ENCODE measurements around the gene SFXN3.

SFXN3 gene

DNA sequence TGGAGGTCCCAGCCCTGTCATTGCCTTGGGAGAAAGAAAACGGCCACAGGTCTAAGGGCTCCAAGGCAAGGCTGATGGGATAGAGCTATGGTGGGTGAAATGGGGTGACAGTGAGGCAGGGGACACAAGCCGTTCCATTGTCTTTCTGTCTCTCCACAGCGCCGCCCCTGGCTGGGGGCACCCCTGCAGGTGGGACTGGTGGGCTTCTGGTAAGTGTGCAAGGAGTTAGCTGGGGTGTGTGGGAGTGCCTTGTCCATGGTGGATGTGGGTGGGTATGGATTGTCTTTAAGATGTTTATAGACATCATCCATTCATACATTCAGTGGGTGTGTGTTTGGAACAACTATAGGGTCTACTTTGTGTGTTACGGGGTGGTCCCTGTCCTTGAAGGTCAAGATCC lies 7.5 kb downstream of the SFXN3 start:
- no peak for DNase-seq

DNA sequence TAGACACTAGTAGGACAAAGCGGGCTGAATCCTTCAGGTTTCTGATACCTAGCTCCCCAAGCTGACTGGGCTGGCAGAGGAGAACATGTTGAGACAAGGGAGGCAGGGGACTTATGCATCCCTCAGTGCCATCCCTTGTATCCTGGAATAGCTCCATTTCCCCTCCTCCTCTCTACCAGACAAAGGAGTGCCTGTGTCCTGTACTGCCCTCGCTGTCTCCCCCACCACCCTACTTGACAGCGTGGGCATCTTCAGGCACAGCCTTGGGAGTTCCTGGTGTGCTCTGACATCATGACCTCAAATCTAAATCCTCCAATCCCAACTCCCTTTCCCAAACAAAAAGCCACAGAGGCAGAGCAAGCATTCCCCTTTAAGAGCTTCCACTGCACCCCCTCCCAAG lies 9.0 kb downstream of the SFXN3 start:
- DNase-seq: no peak

DNA sequence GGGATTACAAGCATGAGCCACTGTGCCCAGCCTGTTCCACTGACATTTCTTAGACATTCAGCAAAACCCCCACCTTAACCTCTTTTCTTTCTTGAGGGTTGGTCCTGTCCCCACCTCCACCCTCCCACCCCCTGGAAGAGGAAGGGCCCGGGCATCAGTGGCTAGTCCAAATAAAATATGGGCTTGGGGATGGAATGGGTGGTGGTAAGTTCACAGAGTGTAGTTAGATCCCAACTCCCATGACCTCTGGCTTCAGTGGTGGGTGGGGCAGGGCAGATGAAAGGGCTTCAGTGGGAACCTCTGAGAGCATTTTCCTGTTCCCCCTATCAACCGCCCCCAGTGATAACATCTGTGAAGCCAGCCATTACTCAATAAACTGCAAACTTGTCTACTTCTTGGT lies 9.8 kb downstream of the SFXN3 start:
- no peak for DNase-seq

DNA sequence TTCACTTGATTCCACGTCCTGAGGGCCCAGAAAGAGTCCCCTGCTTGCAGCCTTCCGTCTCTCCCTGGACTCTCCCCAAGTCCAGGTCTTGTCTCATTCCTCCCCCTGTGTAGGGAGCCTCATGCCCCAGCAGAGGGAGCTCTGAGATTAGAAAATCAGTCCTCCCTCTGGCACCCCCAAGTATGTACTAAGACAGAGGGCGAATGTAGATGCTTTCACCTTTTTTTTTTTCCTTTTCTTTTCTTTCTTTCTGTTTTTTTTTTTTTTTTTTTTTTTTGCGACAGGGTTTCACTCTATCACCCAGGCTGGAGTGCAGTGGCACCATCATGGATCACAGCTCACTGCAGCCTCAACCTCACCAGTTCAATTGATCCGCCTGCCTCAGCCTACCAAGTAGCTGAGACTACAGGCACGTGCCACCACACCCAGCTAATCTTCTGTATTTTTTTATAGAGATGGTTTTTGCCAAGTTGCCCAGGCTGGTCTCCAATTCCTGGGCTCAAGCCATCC lies 10.3 kb downstream of the SFXN3 start:
- peak; percentile 83 for DNase-seq

DNA sequence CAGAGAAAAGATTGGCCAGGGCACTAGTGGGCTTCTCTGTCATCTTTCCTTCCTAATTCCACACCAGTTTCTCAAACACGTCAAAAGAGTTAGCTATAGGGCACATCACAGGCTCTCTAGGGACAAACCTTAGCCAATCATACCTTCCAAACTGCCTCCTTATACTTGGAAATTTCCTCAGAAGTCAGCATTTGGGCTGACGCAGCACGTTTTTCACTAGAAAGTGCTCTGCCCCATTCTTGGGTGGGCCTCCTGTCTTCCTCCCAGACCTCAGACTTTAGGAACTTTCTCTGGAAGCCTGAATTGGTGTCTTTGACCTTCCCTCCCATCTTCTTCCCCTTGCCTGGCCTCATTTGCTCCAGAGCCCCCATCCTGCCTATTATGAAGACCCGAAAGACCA lies 11.1 kb downstream of the SFXN3 start:
- DNase-seq: no peak

DNA sequence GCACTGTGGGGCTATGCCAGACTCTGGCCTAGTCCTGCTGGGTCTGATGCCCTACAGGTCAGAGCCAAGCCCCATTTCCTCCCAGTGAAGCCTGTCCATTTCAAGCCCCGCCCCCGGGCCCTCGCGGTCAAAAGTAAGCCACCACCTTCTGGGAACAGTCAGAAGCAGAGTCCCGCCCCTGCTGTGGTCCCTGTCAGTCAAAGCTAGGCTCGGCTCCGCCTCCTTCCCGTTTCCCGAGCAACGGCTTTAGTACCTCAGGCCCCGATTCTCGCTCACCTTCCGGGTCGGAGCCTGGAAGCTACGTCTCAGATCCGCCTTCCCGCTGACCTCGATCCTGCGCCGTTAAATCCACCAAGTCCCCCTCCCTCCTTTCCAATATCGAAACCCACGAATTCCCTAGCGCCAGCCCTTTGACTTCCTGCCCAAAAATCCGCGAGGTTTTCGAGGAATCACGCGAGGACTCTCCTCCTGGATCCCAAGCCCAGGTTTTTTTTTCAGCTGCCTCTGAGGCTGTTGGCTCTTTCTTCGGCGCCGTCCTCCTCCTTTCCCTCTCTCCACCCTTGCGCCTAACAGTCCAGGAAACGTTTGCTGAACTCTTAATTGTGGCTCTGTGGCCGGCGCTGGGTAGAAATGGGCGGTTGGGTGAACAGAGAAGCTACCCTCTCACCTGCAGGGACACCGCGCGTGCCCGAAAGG lies 11.8 kb downstream of the SFXN3 start:
- DNase-seq: peak; percentile 93

DNA sequence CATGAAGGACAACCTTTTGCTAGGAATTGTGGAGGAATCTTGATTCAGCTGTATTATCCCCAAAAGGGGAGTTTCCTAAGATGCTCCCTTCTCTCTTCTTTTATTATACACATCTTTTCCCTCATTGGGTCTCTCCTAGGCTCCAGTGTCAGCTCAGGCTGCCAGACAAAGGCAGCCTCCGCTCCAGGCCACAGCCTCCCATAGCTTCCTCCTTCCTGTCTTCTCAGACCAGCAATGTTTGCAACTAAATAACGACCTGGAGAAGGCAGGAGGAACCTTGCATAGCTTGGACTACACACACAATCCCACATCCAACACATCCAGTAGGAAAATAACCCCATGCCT lies 12.3 kb downstream of the SFXN3 start:
- no peak for DNase-seq

DNA sequence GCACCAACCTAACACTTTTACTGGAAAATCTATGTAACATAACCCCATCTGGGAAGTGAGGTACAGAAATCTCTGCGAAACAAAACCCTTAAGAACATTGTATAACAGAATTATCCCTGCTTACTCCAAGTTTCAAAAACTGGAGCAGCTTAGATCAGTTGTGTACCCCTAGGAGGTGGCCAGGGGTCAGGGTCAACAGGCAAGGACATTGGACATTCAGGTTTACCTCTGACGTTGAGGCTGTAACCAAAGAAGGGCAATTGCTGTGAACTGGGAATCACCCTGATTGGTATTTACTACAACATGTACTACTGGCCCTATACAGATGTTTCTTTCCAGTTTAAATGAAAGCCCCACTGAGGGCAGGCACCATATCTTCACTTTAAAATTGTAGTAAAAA lies 13.1 kb downstream of the SFXN3 start:
- DNase-seq: no peak

DNA sequence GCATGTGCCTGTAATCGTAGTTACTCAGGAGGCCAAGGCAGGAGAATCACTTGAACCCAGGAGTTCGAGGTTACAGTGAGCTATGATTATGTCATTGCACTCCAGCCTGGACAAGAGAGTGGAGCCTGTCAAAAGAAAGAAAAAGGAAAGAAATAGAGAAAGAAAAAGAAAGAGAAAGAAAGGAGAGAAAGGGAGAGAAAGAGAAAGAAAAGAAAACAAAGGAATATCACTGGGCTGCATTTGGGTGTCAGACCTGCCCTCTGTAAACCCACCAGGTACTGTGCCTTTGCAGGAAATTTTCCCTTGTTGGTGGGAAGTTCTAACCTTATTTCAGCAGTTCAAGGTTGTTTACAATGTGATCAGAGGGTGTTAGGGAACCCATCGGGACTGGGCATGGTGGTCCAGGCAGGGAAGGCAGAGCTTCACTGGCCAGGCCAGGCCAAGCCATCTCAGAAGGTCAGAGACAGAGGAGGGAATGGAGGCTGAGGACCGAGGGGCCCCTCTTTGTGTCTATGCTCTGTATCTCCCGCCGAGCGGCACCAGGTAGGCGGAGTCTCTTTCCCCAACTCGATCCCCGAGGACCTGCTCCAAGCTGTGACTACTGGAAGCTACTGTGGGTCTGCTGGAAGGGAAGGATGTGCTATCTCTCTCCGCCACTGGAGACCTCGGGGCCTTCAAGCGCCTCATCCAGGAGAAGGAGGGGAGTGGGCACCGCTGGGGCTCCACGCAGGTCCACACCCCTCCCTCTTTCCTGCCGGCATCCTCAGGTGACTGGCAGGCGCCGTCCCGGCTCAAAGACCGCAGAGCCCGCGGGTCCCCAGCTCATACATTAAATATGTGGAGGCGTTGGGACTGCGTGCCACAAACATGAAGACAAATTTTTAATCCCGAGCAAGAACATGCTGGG lies 15.6 kb downstream of the SFXN3 start:
- peak; percentile 48 for DNase-seq

DNA sequence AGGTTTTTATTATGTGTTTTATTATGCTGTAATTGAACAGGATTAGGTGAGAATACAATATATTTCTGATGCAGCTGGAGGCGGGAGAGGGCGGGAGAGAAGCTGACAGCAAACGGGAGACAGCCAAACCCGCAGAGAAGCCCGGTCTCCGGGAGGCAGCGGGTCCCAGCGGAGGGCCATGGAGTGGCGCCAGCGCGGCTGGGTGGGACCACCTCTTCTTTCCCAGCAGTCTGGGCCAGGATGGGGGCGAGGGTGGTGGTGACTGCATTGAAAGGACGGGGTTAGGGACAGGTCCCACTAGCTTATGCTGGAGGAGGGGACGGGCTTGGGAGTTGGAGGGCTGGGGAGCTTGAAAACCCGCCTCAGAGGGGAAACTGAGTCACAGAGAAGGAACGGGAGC lies 16.2 kb downstream of the SFXN3 start:
- no peak for DNase-seq

DNA sequence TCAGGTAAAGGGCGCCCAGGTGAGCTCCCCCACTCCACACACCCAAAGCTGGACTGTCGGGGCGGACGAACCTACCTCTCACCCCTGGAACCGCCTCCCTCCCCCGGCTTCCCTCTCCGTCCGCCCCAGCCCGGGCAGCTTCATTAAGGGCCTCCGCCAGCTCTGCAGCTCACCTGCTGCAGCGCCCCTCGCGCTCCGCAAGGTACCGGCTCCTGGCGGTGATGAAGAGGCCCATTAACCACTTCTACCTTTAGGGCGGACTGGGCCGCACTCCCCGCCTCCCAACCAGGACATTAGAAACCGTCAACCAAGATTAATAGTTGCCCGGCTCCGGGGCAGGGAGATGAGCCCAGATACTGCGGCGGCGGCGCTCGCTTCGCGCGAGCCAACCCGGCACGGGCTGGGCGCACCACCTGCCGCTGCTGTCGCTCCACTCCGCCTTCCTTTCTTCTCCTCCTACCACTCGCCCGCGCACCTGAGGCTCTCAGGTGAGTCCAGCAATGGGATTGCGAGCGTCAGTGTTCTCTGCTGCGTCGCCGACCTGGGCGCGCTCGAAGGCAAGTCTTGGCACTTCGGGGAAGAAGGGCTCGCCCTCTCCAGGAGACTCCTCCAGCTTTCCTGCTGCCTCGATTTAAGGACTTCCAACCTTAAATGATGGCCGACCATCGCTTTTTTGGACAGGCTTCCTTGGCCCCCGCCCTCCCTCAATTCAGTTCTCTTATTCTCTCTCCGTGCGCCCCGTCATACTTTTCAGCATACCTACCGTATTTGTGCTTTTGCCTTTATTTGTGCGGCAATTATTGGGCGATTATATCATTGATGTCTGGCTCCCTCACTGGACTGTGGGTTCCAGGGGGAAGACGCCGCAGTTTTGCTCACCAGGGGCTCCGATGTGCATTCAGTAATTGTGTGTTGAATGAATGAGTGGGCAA lies 17.2 kb downstream of the SFXN3 start:
- no peak for DNase-seq

DNA sequence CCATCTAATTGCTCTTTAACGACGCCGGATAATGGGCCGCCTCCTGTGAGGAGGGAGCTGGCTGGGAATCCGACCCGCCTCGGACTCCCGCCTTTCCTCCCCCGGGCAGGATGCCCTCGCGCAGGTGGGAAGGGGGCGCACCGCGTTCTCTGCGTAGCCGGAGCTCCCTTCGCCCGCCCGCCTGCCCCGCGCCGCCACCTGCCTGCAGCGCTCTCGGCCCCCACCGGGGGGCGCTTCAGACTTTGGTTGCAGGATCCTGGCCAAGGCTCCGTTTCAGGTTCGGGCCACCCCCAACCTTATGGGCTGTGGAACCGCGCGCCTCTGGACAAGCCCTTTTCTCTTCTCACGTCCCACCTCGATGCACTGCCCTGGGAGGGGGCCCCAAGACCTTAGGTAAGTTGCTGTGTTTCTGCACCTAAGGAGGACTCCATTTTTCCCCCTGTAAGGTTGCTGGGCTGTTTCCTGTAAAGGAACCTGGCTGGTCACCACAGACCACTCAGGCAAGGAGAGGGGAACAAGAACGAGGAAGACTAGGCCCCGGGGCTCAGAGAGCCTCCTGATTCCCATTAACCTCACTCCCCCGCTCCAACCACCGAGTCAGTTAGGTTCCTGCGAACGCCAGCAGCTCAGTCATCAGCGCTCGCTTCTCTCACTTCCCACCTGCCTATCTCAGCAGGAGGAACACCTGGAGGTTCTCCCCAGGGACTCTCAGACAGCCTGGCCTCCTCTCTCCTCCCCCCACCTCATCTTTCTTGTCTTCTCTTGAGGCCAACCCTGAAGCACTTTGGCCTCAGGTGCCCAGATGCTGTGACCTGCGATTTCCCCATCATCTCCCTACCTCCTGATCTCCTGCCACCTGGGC lies 19.4 kb downstream of the SFXN3 start:
- peak; percentile 52 for DNase-seq

DNA sequence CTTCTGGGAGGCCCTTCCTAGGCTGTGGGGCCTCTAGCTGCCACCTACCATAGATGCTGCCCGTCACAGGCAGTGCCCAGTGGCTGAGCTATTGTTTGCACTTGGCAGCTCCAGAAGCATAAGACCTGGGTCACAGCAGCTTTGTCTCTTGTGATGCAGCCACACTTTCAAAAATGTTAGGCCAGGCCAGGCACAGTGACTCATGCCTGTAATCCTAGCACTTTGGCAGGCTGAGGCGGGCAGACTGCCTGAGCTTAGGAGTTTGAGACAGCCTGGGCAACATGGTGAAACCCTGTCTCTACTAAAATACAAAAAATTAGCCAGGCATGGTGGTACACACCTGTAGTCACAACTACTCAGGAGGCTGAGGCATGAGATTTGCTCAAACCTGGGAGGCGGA lies 21.3 kb downstream of the SFXN3 start:
- peak; percentile 71 for DNase-seq

DNA sequence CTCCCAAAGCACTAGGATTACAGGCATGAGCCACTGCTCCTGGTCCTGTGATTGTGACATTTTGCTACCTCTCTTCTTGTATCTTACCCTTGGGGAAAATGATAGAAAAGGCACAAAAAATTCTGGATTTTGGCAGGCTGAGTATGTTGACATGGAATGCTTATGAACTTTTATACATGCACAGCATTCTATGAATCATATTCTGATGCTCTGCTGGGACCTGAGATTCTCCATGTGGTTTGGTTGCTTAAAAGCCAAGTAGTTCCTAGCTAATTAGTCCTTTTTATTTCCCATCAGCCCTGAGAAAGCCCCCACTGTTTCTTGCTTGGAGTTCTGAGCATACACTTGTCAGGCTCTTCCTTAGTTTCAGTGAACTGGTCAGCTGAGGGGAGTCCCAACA lies 22.5 kb downstream of the SFXN3 start:
- peak; percentile 75 for DNase-seq

DNA sequence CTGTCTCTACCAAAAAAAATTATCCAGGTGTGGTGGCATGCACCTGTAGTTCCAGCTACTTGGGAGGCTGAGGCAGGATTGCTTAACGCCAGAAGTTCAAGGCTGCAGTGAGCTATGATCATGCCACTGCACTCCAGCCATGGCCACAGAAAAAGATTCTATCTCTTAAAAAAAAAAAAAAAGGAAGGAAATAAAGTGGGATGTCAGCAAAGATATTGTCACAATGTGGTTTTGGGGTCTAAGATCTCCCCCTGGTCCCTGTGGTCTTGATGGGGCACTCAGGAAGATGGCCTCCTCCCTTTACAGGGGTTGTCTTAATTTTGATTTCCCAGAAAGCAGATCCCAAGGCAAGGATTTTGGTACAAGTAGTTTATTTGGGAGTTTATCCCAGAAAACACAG lies 23.3 kb downstream of the SFXN3 start:
- no peak for DNase-seq

DNA sequence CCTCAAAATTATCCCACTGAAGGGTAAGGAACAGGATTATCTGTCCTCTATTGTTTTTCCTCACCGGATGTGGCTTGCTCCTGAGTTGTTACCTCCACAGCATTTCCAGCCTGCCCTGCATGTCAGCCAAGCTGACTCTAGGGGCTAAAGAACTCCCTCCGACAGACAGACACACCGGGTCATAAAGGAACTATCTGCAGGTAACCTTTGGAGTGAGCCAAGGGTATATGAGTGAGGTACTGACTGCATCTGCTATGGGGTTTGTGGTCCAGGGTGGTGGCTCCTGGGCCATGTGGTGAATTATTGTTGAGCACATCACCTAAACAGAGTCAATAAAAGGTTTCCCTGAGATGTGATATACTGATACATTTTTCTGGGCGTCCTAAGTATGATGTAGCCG lies 23.8 kb downstream of the SFXN3 start:
- DNase-seq: no peak

DNA sequence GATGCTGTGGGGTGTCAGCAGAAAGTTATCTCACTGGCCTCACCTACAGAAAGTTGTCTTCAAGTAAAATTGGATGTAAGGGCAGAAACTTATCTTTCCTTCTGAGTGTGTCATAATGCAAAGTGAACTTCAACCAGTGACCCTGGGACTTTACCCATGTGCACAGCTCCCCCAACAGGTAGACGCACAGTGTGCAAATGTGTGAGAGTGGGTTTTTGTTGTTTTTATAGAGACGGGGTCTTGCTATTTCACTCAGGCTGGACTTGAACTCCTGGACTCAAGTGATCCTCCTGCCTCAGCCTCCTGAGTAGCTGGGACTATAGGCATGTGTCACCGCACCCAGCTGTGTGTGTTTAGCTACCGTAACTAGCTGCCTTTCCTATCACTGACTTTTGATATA lies 24.4 kb downstream of the SFXN3 start:
- DNase-seq: no peak

DNA sequence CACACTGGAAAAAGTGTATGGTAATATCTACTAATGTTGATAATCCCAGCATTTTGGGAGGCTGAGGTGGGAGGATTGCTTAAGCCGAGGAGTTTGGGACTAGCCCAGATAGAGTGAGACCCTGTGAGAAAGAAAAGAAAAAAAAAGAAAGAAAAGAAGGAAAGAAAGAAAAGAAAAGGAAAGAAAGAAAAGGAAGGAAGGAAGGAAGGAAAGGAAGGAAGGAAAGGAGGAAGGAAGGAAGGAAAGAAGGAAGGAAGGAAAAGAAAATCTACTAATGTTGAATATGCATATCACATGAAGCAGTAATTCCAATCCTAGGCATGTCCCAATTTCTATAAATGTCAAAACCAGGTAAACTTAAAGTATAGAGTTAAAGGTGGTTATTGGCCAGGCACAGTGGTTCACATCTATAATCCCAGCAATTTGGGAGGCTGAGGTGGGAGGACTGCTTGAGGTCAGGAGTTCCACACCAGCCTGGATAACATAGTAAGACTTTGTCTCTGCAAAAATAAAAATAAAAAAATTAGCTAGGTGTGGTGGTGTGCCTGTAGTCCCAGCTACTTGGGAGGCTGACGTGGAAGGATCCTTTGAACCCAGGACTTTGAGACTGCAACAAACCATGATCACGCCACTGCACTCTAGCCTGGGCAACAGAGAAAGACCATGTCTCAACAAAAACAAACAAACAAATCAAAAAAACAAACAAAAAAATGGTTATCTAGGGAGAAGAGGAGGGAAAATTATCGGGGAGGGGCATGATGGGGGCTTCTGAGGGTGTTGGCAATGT lies 25.5 kb downstream of the SFXN3 start:
- DNase-seq: no peak

DNA sequence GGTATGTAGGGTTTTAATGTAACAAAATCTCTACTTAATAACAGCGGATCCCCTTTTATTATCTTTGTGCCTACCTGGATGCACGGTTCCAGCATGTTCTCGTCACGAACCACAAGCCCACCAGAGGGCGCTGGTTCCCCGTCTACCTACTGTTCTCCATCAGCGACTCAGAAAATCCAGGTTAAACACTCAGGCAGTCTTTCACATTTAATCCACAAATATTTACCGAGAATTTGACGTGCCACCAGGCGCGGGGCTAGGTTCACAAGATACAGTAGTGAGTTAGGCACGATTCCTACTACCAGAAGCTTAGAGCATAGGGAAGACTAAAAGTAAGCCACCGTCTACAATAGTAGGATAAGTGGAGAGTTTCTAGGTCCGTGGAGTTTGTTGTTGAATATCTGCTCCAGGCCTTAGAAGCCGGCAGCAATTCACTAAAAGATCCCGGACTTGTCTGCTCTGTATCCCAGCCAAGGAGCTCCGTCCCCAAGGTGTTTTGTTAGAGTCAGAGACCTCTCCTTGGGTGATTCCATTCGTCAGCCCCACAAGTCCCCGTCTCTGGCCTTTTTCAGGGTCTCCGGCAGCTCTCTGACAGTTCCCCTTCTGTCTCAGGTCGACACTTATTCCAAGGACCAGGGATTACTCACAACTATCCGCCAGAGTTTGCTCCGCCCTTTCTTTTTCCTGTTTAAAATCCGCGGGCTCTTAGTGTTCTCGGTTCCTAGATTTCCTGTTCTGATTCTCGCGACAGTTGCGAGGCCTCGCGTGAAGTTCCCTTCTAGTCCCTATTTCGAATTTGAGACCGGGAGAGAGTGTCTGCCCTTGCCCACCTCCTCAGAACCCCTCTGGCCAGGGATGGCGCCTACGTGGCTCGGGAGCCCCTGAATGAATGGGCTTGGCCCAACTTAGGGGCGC lies 29.3 kb downstream of the SFXN3 start:
- peak; percentile 97 for DNase-seq

DNA sequence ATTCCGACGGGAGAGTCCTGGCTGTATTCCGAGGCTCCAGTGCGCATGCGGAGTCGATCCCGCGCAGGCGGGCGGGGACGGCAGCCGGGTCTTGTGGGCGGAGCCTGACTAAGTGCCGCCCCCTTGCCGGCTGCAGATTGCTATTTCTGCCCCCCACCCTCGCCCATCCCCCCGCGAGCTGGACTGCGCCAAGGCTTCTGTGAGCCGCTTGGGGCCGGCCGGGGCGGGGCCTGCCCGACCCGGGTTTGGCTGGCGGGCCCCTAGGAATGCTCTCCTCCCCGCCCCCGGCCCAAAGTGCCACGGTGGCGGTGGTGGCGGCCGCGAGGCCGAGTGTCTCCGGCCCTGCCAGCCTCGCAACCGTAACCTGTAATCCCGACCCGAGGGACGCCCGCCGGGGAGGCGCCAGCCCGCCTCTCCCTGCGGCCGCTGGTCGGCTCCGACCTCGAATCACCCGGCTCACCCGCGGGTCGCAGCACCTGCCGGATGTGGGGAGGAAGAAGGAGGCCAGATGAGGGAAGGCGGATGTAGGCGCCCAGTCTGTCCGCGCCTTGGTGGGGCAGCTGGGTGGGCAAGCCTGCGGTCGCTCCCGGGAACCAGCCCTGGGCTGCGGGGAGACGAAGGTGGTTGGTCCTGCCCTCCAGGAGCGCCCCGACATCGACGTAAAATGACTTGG lies 30.1 kb downstream of the SFXN3 start:
- DNase-seq: peak; percentile 96
